ENCODE measurements around the gene CCNB1IP1. TPM values are rescaled to one million over a fixed set of nuclear protein-coding genes. Genes with fewer than 3 reads are reported as not detected.
A peak's percentile ranks its signal among the peaks of the same experiment; 100 is the strongest.
"Not testable (repeated sequence)": the region's sequence is repeated elsewhere in the genome, so short reads cannot be mapped to it uniquely, and the experiment has no call there.

The CCNB1IP1 gene
- total RNA-seq, 2 experiments from 2014 or later = 70.2 to 77.4 TPM

DNA sequence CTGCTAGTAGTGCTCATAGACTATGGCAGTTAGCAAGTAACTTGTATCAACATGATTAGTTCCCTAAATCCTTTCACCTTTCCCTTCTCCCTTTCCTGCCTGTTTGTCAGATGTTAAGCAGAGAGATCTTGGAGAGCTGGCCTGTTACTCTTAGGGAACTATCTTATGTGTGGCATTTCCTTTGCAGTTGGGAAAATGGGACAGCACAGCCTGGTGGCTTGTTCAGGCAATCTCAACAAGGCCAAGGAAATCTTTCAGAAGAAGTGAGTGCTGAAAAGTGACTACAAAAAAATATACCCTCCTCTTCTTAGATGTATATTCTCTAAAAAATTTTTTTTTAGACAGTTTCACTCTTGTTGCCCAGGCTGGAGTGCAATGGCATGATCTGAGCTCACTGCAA lies 17.8 kb upstream of the CCNB1IP1 start:
- Mint-ChIP-seq H3K4me3 (no peak overlapping the region), H3K36me3 (peaks cover 47% of the 10 kb centered on the region), H3K4me1 (ENCODE audit: low read depth) (no peaks in the 10 kb centered on the region), H3K27me3 (no peaks in the 10 kb centered on the region), H3K27ac (no peak overlapping the region), H3K9me3 (no peaks in the 10 kb centered on the region)
- no peak for DNase-seq
- intact Hi-C loops (cut with micrococcal nuclease) = no loop called here
- POLR2A ChIA-PET = no interaction called here
- CTCF ChIA-PET = interaction anchor here (6.0 kb wide), 1 partner anchor 24 kb away, joined by 26 read pairs; no protein-coding TSS in a partner anchor

DNA sequence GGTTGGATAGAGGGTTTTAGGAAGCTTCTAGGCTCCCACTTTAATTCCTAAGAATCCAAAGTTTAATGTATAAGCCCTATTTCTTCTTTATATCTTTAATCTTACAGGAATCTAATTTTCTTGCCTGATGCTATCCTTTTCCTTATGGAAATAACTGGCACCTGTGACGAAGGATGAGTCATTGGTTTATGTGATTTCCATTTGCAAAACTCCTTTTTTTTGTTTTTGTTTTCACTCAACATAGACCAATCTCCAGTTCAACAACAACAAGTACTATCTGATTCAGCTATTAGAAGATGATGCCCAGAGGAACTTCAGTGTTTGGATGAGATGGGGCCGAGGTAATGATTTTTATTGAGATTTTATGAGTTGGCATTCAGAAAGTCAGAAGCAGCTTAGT lies 17.2 kb upstream of the CCNB1IP1 start:
- intact Hi-C loops (cut with micrococcal nuclease) = no loop called here
- POLR2A ChIA-PET = no interaction called here
- no peak for DNase-seq
- CTCF ChIA-PET = interaction anchor here (1.3 to 6.0 kb wide), 3 partner anchors 21 to 65 kb away, joined by 4 to 26 read pairs (median 5); no protein-coding TSS in a partner anchor
- Mint-ChIP-seq H3K9me3 (no peaks in the 10 kb centered on the region), H3K27ac (peak overlapping the region; percentile 4), H3K4me1 (ENCODE audit: low read depth) (peaks cover 4% of the 10 kb centered on the region), H3K4me3 (no peak overlapping the region), H3K36me3 (peaks cover 48% of the 10 kb centered on the region), H3K27me3 (no peaks in the 10 kb centered on the region)

DNA sequence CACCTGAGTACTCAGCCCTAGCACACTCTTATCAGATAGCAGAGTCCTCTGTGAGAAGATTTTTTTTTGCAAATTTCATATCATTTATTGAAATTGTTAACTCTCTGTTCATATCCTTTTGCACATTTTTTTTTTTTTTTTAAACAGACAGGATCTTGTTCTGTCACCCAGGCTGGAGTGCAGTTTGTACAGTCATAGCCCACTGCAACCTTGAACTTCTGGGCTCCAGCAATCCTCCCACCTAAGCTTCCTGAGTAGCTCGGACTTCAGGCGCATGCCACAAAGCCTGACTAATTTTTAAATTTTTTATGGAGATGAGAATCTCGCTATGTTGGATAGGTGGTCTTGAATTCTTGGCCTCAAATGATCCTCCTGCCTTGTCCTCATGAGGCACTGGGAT lies 14.7 kb upstream of the CCNB1IP1 start:
- Mint-ChIP-seq H3K4me1 (ENCODE audit: low read depth) (peaks cover 19% of the 10 kb centered on the region), H3K9me3 (peaks cover 2% of the 10 kb centered on the region), H3K27me3 (peaks cover 3% of the 10 kb centered on the region), H3K27ac (no peak overlapping the region), H3K4me3 (no peak overlapping the region), H3K36me3 (peaks cover 50% of the 10 kb centered on the region)
- DNase-seq = no peak
- intact Hi-C loops (cut with micrococcal nuclease) = no loop called here
- CTCF ChIA-PET = interaction anchor here (1.0 to 6.0 kb wide), 2 partner anchors 20 to 68 kb away, joined by 5 to 26 read pairs; no protein-coding TSS in a partner anchor
- POLR2A ChIA-PET = no interaction called here

- CTCF ChIA-PET = no interaction called here
- peaks cover 3% of the 10 kb centered on the region for H3K27me3 Mint-ChIP-seq
Measured at GRCh38 chr14:20346713-20347112, 13.6 kb upstream of the CCNB1IP1 start.

GRCh38 chr14:20345366-20345765 lies 12.3 kb upstream of the CCNB1IP1 start:
- ChIA-PET CTCF (interaction anchor here (0.9 to 8.1 kb wide), 2 partner anchors 15 to 264 kb away, joined by 3 to 129 read pairs; partner anchors contain the start of gene CCNB1IP1), POLR2A (no interaction called here)
- Mint-ChIP-seq H3K9me3 (peaks cover 2% of the 10 kb centered on the region), H3K4me3 (peak overlapping the region; percentile 9), H3K4me1 (ENCODE audit: low read depth) (peaks cover 19% of the 10 kb centered on the region), H3K27ac (no peak overlapping the region), H3K27me3 (peaks cover 3% of the 10 kb centered on the region), H3K36me3 (peaks cover 36% of the 10 kb centered on the region)
- intact Hi-C loops (cut with micrococcal nuclease) = no loop called here
- DNase-seq = no peak

More at GRCh38 chr14:20346713-20347112, 13.6 kb upstream of the CCNB1IP1 start:
- POLR2A ChIA-PET = no interaction called here
- intact Hi-C loops (cut with micrococcal nuclease) = no loop called here
- Mint-ChIP-seq H3K4me1 (ENCODE audit: low read depth) (peaks cover 19% of the 10 kb centered on the region), H3K36me3 (peaks cover 41% of the 10 kb centered on the region), H3K9me3 (peaks cover 2% of the 10 kb centered on the region), H3K27ac (no peak overlapping the region), H3K4me3 (no peak overlapping the region)
- DNase-seq = no peak

DNA sequence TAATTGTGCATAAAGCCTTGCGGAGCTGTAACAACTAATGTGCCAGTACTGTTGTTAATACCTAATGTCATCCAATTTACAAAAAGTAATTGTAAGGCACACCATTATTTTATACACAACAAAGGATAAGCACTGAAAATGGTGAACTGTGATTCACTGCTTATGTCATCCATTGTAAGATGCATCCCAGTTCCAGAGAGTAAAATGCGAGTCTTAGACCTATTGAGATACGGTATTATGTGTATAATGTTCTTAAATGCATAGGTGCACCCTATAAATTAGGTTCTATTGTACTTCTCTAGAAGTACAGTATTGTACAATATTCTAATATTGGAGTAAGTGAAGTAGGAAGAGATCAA lies 10.8 kb upstream of the CCNB1IP1 start:
- ChIA-PET POLR2A (interaction anchor here (0.8 to 4.1 kb wide), 20 partner anchors 8 to 288 kb away, joined by 3 to 59 read pairs (median 8); partner anchors contain the start of genes APEX1, CCNB1IP1, OSGEP and PIP4P1), CTCF (interaction anchor here (0.9 to 8.1 kb wide), 11 partner anchors 11 to 627 kb away, joined by 3 to 129 read pairs (median 4); partner anchors contain the start of genes CCNB1IP1 and PNP)
- no peak for DNase-seq
- Mint-ChIP-seq H3K9me3 (peaks cover 2% of the 10 kb centered on the region), H3K27me3 (peaks cover 3% of the 10 kb centered on the region), H3K27ac (peak overlapping the region; percentile 94), H3K4me3 (peak overlapping the region; percentile 93), H3K4me1 (ENCODE audit: low read depth) (peaks cover 19% of the 10 kb centered on the region), H3K36me3 (peaks cover 30% of the 10 kb centered on the region)
- intact Hi-C loops (cut with micrococcal nuclease) = loop anchor here (1.0 to 2.0 kb wide), 10 partner anchors 11 to 337 kb away; partner anchors contain the start of genes APEX1, CCNB1IP1, PIP4P1 and PNP

GRCh38 chr14:20343092-20343861 lies 10.2 kb upstream of the CCNB1IP1 start, which contains the start of gene PARP2:
Gene PARP2, plus strand, starts transcription at chr14:20343635. Its CDS starts 7 bp downstream, at chr14:20343642.
- peak within 1 kb of the TSS; percentile 93 for H3K4me3 Mint-ChIP-seq
- peak; percentile 97 for DNase-seq
- peaks cover 3% of the 10 kb centered on the region for H3K27me3 Mint-ChIP-seq
- H3K27ac Mint-ChIP-seq = peak within 1 kb of the TSS; percentile 94
- ChIA-PET CTCF (interaction anchor here (1.1 to 8.1 kb wide), 15 partner anchors 11 to 628 kb away, joined by 3 to 129 read pairs (median 5); partner anchors contain the start of genes APEX1, CCNB1IP1, OSGEP and PIP4P1), POLR2A (interaction anchor here (0.6 to 4.1 kb wide), 27 partner anchors 9 to 339 kb away, joined by 3 to 59 read pairs (median 6); partner anchors contain the start of genes APEX1, CCNB1IP1, OSGEP and PIP4P1)
- H3K36me3 Mint-ChIP-seq = peaks cover 30% of the 10 kb centered on the region
- intact Hi-C loops (cut with micrococcal nuclease) = loop anchor here (1.0 to 2.0 kb wide), 10 partner anchors 10 to 338 kb away; partner anchors contain the start of genes APEX1, CCNB1IP1, PIP4P1 and PNP
- H3K4me1 Mint-ChIP-seq (ENCODE audit: low read depth) = peaks cover 19% of the 10 kb centered on the region
- H3K9me3 Mint-ChIP-seq = peaks cover 2% of the 10 kb centered on the region

DNA sequence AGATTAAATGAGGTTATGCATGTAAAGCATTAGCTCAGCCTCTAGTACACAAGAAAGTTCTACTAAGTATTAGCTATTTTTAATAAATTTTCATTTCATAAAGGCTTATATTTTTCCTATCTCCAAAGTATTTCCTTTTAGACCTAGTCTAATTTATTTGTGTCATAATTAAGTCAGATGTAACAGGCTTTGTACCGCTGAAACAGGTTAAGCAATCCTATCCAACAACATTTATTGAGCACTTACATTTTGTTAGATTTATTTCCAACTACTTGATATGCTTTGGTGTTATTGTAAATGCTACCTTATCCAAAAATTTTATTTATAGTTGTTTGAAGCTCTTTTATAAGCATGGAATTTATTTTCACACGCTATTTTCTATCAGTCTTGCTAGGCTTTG lies 8.6 kb upstream of the CCNB1IP1 start:
- ChIA-PET CTCF (interaction anchor here (1.0 to 8.1 kb wide), 6 partner anchors 11 to 272 kb away, joined by 3 to 129 read pairs (median 3); partner anchors contain the start of gene CCNB1IP1), POLR2A (interaction anchor here (2.5 to 4.1 kb wide), 4 partner anchors 10 to 120 kb away, joined by 26 to 59 read pairs (median 40); partner anchors contain the start of genes APEX1, CCNB1IP1, OSGEP and PIP4P1)
- Mint-ChIP-seq H3K4me3 (no peak overlapping the region), H3K9me3 (peaks cover 2% of the 10 kb centered on the region), H3K4me1 (ENCODE audit: low read depth) (peaks cover 19% of the 10 kb centered on the region), H3K36me3 (peaks cover 22% of the 10 kb centered on the region), H3K27ac (no peak overlapping the region), H3K27me3 (peaks cover 3% of the 10 kb centered on the region)
- no peak for DNase-seq
- intact Hi-C loops (cut with micrococcal nuclease) = loop anchor here (2.0 kb wide), 2 partner anchors 15 to 37 kb away; partner anchors contain the start of gene TTC5

DNA sequence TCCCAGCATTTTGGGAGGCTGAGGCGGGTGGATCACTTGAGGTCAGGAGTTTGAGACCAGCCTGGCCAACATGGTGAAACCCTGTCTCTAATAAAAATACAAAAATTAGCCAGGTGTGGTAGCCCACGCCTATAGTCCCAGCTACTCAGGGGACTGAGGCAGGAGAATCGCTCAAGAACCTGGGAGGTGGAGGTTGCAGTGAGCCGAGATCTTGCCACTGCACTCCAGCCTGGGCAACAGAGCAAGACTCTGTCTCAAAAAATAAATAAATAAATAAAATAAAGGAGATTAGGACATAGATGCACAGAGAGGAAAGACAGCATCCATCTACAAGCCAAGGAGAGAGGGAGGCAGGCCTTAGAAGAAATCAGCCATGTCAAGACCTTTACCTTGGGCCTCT lies 8.0 kb upstream of the CCNB1IP1 start:
- H3K36me3 Mint-ChIP-seq = peaks cover 18% of the 10 kb centered on the region
- H3K27ac Mint-ChIP-seq; H3K4me3 Mint-ChIP-seq; DNase-seq; H3K27me3 Mint-ChIP-seq; intact Hi-C loops (cut with micrococcal nuclease); H3K9me3 Mint-ChIP-seq: not testable (repeated sequence)
- H3K4me1 Mint-ChIP-seq (ENCODE audit: low read depth) = peaks cover 19% of the 10 kb centered on the region
- CTCF ChIA-PET = interaction anchor here (1.0 to 8.1 kb wide), 4 partner anchors 11 to 272 kb away, joined by 3 to 129 read pairs (median 4); partner anchors contain the start of gene CCNB1IP1
- POLR2A ChIA-PET = interaction anchor here (3.0 to 4.1 kb wide), 2 partner anchors 61 to 121 kb away, joined by 26 to 37 read pairs; partner anchors contain the start of gene PIP4P1

DNA sequence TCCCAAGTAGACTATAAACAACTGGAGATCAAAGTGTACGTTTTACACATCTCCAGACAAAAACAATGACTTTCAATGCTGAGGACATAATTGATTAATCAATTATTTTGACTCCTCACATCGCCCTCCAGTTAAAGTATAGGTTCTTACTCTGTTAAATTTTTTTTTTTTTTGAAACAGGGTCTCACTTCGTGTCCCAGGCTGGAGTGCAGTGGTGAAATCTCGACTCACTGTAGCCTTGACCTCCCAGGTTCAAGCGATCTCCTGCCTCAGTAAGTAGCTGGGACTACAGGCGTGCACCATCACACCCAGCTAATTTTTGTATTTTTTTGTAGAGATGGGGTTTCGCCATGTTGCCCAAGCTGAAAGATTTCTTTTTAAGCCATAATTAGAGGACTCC lies 938 bp upstream of the CCNB1IP1 start:
- intact Hi-C loops (cut with micrococcal nuclease) = no loop called here
- Mint-ChIP-seq H3K9me3 (no peaks in the 10 kb centered on the region), H3K27ac (no peak overlapping the region), H3K36me3 (peaks cover 12% of the 10 kb centered on the region), H3K4me3 (no peak overlapping the region), H3K4me1 (ENCODE audit: low read depth) (peaks cover 28% of the 10 kb centered on the region), H3K27me3 (no peaks in the 10 kb centered on the region)
- POLR2A ChIA-PET = interaction anchor here (1.3 to 4.8 kb wide), 5 partner anchors 9 to 349 kb away, joined by 4 to 59 read pairs (median 5); partner anchors contain the start of genes PARP2 and PNP
- DNase-seq = no peak
- CTCF ChIA-PET = interaction anchor here (0.7 to 8.9 kb wide), 4 partner anchors 7 to 276 kb away, joined by 3 to 129 read pairs (median 10); partner anchors contain the start of genes PARP2 and TEP1

GRCh38 chr14:20333494-20333841 lies 389 bp upstream of the CCNB1IP1 start:
- CTCF ChIA-PET = interaction anchor here (0.7 to 8.9 kb wide), 5 partner anchors 8 to 276 kb away, joined by 3 to 129 read pairs (median 7); partner anchors contain the start of genes PARP2 and TEP1

More at GRCh38 chr14:20333494-20333841, 389 bp upstream of the CCNB1IP1 start:
- Mint-ChIP-seq H3K36me3 (peaks cover 16% of the 10 kb centered on the region), H3K27me3 (no peaks in the 10 kb centered on the region), H3K27ac (peak overlapping the region; percentile 92), H3K9me3 (no peaks in the 10 kb centered on the region), H3K4me1 (ENCODE audit: low read depth) (peaks cover 33% of the 10 kb centered on the region), H3K4me3 (peak overlapping the region; percentile 99)
- no peak for DNase-seq
- POLR2A ChIA-PET = interaction anchor here (1.3 to 4.8 kb wide), 5 partner anchors 9 to 350 kb away, joined by 4 to 59 read pairs (median 5); partner anchors contain the start of genes PARP2 and PNP
- intact Hi-C loops (cut with micrococcal nuclease) = loop anchor here (1.0 to 2.0 kb wide), 6 partner anchors 10 to 349 kb away; partner anchors contain the start of genes APEX1, PARP2 and PNP

All from activated CD4-positive, alpha-beta memory T cell treated with anti-CD3 and anti-CD28 coated beads for 36 hours (primary cell).